WI38 (cell line): ENCODE results near the gene KIDINS220.
"Not testable (repeated sequence)": the region's sequence is repeated elsewhere in the genome, so short reads cannot be mapped to it uniquely, and the experiment has no call there.

Experiments
- H3K4me3 ChIP-seq: 2 replicates; pipeline ENCODE4 v1.5.1; 2011; ENCODE audit warnings: low read depth, mild to moderate bottlenecking, control low read depth, low read length
- CTCF ChIP-seq: IDR thresholded peaks from 2 replicates; pipeline ENCODE4 v1.5.1; 2012; ENCODE audit warnings: low read depth, mild to moderate bottlenecking, control low read depth, low read length

KIDINS220 gene

GRCh38 chr2:8737571-8738175 lies 99.7 kb downstream of the KIDINS220 start:
- H3K4me3 ChIP-seq = no peak overlapping the region
- TF ChIP-seq CTCF = no peak

- H3K4me3 ChIP-seq = no peak overlapping the region
- no peak for TF ChIP-seq CTCF
Measured at GRCh38 chr2:8732601-8733000, 104.8 kb downstream of the KIDINS220 start.

- no peak overlapping the region for H3K4me3 ChIP-seq
- TF ChIP-seq CTCF = no peak
Measured at GRCh38 chr2:8729939-8730338, 107.5 kb downstream of the KIDINS220 start.

DNA sequence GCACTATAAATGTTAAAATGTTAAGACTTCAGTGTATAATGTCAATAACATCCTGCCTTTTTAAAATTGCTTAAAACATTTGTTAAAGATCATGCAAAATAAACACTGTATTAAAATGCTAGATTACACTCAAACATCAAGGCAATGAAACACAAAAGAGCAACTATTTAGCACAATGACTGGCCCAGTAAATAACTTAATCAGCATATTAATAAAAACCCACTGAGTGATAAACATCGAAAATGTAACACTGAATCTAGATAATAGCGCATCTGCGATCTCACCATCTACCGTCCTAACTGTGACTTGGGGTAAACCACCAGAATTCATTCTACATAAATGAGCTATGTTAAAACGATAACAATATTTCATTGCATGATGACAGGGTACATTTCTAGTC lies 108.3 kb downstream of the KIDINS220 start:
- not testable (repeated sequence) for H3K4me3 ChIP-seq

- no peak overlapping the region for H3K4me3 ChIP-seq
- TF ChIP-seq CTCF = no peak
Measured at GRCh38 chr2:8728305-8729015, 109.0 kb downstream of the KIDINS220 start.

GRCh38 chr2:8725838-8726237 lies 111.6 kb downstream of the KIDINS220 start:
- H3K4me3 ChIP-seq = no peak overlapping the region
- TF ChIP-seq CTCF = no peak

DNA sequence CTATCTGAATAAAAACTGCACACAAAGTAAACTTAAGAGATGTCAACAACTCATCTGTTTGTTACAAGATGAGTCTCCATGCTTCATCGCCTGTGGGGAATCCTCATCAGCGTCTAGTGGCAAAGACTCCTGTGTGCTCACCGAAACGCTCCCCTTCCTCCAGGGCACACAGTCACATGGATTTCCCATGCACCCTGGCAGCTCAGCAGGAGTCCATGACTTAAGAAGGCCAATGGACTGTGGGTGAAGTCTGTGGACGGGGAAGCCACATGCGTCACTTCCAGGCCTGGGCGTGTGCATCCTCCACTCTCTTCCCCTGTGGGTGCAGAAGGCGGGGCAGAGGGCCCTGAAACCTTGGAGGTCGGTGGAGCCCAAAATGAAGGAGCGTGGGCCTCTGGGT lies 114.4 kb downstream of the KIDINS220 start:
- no peak for TF ChIP-seq CTCF
- no peak overlapping the region for H3K4me3 ChIP-seq
